HepG2 (cell line): Measurements from ENCODE around the gene PFN4.
"Not testable (repeated sequence)": the region's sequence is repeated elsewhere in the genome, so short reads cannot be mapped to it uniquely, and the experiment has no call there.

ENCODE experiments used
- CENPX ChIP-seq: sonication (generic); formaldehyde crosslinking; IDR thresholded peaks from 2 replicates; pipeline ENCODE4 v1.9.0; 2021; ENCODE audit warnings: mild to moderate bottlenecking, missing genetic modification reagents, moderate library complexity
- EZH2 ChIP-seq: conservative IDR thresholded peaks from 2 replicates; pipeline ENCODE4 v1.6.1; 2012; ENCODE audit warnings: mild to moderate bottlenecking, low read depth, low read length, moderate library complexity
- ZNF569 ChIP-seq: sonication (generic); formaldehyde crosslinking; IDR thresholded peaks from 2 replicates; pipeline ENCODE4 v1.5.0; 2020; ENCODE audit warnings: mild to moderate bottlenecking, missing genetic modification reagents, moderate library complexity, borderline replicate concordance
- TF ChIP-seq, protein P1 (sequence below): sonication (generic); formaldehyde crosslinking; IDR thresholded peaks from 2 replicates; pipeline ENCODE4 v1.5.0; 2020; ENCODE audit warnings: mild to moderate bottlenecking, missing genetic modification reagents, moderate library complexity
- TF ChIP-seq, protein P2 (sequence below): sonication (generic); formaldehyde crosslinking; IDR thresholded peaks from 2 replicates; pipeline ENCODE4 v1.4.0; 2020; ENCODE audit warnings: missing genetic modification reagents, low read depth, mild to moderate bottlenecking, borderline replicate concordance

DNA sequence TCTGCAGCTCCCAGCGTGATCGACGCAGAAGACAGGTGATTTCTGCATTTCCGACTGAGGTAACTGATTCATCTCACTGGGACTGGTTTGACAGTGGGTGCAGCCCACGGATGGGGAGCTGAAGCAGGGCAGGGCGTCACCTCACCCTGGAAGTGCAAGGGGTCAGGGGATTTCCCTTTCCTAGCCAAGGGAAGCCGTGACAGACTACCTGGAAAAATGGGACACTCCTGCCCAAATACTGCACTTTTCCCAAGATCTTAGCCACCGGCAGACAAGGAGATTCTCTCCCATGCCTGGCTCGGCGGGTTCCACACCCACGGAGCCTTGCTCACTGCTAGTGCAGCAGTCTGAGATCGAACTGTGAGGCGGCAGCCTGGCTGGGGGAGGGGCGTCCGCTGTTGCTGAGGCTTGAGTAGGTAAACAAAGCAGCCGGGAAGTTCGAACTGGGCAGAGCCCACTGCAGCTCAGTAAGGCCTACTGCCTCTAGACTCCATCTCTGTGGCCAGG is 27.9 kb downstream of the PFN4 start:
- TF ChIP-seq EZH2; ZNF569; CENPX (CRISPR knock-in tag): not testable (repeated sequence)
- TF ChIP-seq, protein P1, sequence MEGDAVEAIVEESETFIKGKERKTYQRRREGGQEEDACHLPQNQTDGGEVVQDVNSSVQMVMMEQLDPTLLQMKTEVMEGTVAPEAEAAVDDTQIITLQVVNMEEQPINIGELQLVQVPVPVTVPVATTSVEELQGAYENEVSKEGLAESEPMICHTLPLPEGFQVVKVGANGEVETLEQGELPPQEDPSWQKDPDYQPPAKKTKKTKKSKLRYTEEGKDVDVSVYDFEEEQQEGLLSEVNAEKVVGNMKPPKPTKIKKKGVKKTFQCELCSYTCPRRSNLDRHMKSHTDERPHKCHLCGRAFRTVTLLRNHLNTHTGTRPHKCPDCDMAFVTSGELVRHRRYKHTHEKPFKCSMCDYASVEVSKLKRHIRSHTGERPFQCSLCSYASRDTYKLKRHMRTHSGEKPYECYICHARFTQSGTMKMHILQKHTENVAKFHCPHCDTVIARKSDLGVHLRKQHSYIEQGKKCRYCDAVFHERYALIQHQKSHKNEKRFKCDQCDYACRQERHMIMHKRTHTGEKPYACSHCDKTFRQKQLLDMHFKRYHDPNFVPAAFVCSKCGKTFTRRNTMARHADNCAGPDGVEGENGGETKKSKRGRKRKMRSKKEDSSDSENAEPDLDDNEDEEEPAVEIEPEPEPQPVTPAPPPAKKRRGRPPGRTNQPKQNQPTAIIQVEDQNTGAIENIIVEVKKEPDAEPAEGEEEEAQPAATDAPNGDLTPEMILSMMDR (CRISPR knock-in tag): not testable (repeated sequence)
- TF ChIP-seq, protein P2, sequence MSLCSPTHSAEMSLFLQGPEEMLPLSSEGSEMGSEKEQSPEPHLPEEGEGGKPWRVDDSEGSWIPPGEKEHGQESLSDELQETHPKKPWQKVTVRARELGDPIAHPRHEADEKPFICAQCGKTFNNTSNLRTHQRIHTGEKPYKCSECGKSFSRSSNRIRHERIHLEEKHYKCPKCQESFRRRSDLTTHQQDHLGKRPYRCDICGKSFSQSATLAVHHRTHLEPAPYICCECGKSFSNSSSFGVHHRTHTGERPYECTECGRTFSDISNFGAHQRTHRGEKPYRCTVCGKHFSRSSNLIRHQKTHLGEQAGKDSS (CRISPR knock-in tag): not testable (repeated sequence)
